Subcutaneous adipose tissue (tissue), 4 donors: ENCODE measurements around the gene MTOR. TPM values are rescaled to one million over a fixed set of nuclear protein-coding genes. Genes with fewer than 3 reads are reported as not detected.

Source experiments
- total RNA-seq, 4 donors: library from RNA; depleted of rRNA; stranded (reverse); fragments of >200 nt; gene quantifications; one replicate each; pipeline ENCODE4 v1.1.0, GENCODE V29; 2016
- TF ChIP-seq, protein P1 (sequence below): fragments of 450-650 bp; IDR thresholded peaks from one replicate; pipeline ENCODE4 v1.5.1; 2016; ENCODE audit warnings: low read depth, mild to moderate bottlenecking, control low read depth, antibody characterized with exemption, moderate library complexity

Gene MTOR
- total RNA-seq, 4 donors from 2014 or later: 36.2 to 54.1 (median 40.1) TPM

DNA sequence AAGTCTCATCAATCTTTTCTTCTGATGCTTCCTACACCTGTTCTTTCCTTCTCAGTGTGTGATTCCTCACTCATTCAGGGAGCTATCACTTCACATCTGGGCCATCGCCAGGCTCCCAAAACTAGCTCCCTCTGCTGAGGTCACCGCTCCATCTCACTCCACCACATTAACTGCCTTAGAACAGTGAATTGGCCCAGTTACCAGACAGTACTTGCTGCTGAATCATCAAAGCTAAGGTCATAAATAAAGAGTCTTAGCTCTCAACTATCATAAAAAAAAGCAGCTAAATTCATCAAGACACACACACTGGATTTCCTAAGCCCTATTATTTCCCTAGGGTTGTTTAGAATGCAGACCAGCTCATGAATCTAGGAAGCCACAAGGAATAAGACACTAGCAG, 183.7 kb downstream of the MTOR start:
- TF ChIP-seq, protein P1, sequence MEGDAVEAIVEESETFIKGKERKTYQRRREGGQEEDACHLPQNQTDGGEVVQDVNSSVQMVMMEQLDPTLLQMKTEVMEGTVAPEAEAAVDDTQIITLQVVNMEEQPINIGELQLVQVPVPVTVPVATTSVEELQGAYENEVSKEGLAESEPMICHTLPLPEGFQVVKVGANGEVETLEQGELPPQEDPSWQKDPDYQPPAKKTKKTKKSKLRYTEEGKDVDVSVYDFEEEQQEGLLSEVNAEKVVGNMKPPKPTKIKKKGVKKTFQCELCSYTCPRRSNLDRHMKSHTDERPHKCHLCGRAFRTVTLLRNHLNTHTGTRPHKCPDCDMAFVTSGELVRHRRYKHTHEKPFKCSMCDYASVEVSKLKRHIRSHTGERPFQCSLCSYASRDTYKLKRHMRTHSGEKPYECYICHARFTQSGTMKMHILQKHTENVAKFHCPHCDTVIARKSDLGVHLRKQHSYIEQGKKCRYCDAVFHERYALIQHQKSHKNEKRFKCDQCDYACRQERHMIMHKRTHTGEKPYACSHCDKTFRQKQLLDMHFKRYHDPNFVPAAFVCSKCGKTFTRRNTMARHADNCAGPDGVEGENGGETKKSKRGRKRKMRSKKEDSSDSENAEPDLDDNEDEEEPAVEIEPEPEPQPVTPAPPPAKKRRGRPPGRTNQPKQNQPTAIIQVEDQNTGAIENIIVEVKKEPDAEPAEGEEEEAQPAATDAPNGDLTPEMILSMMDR: no peak

DNA sequence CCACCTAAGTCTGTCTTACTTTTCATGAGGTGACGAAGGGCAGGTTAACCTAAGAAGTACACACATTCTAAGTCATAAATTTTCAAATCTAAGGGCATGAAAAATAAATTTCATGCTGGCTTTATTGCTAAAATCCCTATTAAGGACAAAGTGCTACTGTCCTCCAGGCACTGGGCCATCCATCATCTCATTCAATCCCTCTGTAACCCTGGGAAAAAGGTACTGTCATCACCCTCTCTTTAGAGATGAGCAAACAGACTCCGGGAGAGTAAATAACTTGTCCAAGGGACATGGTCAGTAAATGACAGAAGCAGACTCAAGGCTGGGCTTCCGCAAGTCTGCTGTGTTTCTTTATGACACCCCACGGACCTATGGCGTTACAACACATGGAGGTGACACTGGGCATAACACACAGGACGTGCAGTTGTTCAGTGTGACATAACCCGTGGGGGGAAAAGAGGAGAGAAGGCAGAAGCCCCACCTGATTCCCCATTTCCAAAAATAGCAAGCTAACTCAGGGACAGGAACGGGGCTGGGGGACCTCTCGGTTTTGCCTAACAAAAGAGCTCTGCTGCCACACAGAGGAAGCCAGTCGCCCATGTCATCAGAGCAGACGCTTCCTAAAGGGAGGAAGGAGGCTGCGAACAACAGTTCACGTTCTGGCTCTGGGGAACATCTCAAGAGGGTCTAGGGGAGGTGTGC, 190.0 kb downstream of the MTOR start:
- TF ChIP-seq, protein P1: no peak

DNA sequence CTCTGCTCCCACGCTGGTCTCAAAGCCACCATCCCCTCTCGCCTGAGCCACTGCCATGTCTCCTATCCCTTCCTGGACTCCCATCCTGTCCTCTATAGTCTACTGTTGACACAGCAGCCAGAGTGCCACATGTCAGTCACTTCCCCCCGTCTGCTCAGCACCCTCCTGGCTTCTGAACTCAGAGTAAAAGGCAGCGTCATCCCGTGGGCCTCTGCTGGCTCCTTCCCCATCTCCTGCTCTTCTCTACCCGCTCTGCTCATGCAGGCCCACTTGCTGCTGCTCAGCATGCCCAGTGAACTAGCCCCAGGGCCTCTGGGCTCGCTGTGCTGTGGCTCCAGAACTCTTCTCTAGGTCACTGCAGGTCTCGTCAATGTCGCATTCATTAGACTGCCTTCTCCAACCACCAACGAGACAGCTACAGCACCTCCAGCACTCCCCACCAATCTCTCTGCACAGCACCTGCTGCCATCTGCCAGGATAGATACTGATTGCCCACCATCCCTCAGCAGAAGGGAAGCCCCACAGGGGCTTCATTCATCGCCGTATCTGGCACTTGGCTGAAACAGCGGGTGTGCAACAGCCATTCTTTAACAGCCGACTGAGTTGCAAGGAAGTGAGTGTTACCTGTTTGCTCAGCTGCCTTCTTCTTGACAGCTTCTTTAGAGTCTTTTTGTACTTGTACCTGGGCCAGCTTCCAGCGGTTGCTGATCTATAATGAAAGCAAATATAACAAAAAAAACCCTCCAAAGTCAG, 190.7 kb downstream of the MTOR start:
- TF ChIP-seq, protein P1: no peak

DNA sequence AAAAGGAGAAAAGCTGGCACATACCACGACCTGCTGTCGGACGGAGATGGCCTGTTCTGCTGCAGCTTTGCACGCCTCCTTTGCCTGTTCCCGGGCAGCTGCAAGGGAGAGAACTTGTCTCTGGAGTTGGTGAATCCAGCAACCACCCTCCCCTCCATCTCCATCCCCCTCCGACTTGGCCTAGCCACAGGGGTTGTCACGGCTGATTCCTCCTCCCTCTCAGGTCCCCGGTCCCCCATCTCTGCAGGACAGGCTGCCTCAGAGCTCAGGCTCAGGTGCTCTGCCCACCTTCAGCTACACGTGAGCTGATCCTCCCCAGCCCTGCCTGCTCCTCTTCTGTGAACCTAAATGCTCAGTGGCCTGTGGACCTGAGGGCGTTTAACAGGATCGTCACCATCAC, 191.5 kb downstream of the MTOR start:
- TF ChIP-seq, protein P1: no peak

DNA sequence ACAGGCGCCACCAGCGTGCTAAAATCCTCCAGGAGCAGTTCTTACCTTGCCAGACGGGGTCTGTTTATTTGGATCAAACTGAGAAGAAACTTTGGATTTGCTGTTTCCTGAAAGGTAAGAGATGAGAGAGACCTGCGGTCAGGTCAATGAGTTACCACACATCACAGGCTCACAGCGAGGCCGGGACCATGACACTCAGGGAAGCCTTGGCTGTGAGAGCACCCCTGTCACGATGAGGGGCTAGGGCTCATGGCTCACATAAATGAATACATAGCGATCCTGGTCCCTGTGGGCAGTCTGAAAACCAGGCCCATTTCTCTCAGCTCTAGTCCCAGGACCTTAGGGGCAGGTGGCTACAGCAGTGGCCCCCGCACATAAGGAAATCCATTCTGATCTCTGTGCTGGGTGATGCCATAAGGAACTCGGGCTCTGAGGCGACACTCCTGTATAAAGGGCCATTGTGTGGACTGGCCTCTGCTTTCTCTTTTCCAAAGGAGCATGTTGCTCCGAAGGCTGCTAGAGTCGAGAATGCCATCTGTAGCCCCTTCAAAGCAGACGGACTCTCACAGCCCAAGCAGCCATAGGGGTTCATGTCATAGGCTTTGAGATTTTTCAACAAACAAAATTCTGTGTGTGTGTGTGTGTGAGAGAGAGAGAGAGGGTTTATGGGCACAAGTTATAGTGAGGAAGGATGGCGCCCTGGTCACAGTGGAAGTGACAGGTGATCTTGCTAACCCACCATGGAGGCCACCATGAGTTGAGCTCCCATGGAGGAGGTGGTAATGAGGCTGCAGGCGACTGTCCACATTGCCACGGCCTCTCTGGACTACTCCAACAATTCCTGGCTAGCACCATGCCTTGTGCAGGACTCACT, 193.5 kb downstream of the MTOR start:
- TF ChIP-seq, protein P1: no peak

DNA sequence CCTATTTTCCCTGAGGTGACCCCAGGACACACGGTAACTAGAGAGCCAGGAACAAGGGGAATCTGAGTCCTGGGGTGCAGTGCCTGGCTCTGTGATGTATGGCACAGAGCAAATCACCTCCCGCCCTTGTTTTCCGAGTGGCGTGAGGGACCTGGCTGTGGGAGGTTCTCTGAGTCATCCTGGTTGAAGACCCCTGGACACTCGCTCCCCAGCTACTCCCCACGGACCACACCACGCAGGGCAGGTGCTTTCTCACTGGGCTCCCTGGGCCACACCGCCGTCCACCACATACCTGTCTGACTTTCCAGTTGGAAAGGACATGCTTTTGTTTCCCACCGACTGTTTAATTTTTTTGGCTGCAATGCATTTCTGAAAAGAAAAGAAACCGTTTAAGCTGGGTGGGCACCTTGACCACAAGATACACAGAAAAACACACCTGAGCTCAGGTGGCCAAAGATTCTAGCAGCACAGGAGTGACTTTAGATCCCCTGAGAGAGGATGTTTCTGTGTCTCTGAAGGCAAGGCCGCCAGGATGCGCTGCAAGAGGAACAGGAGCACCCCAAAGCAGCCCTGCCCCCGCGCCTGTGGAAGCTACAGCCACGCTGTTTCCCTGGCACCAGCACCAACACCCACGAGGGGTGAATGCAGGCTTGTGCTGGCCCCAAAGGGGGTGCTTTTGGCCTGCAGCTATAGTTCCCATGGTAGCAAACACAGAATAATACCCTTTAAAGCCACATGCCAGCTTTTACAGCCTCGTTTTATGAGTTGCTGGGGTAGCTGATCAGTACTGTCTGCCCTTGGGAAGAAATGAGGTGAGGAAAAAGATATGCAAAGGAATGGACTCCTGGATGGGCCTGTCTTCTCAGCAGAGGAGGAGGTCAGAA, 194.4 kb downstream of the MTOR start:
- TF ChIP-seq, protein P1: no peak
